Raji (cell line): ENCODE measurements around the gene AHNAK2.

Experiments used
- POLR2A ChIP-seq: IDR thresholded peaks from 2 replicates; pipeline ENCODE4 v1.6.1; 2011; ENCODE audit warnings: low read depth, low read length, control low read depth; ENCODE audit not compliant: insufficient read depth

AHNAK2 gene

DNA sequence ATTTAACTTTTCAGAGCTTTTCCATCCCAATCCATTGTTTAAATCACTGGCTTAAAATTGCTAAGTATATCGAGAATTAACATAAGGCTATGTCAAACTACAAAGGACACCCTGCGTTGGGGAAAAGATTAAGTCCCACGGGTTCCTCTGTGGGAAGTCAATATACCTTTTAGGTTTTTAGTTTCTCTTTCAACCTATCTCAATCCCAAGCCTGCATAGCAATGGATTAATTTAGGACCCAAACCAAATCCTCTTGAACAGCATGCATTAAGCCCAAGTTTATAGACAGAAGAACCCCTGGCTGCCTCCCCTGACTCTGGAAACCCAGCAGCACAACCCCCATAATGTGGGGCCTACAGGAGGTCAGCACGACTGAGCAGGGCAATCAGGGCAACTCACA is 36.5 kb upstream of the AHNAK2 start:
- no peak for TF ChIP-seq POLR2A

DNA sequence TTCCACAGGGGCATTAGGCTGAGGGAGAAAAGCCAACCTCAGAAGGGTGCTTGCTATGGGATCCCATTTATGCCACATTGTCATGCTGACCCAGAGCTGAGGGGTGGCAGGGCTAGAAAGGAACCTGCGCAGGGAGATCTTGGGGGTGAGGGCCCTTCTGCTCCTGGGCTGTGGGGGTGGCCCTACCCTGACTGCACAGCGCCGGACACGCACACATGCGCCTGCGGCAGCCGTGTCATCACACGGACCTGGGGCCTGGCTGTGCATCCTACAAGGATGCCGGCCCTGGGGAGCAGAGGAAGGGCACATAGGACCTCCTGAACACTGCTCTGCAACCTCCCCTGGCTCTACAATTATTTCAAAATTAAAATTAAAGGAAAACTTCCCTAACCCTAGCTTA is 35.9 kb upstream of the AHNAK2 start:
- TF ChIP-seq POLR2A, result no peak

DNA sequence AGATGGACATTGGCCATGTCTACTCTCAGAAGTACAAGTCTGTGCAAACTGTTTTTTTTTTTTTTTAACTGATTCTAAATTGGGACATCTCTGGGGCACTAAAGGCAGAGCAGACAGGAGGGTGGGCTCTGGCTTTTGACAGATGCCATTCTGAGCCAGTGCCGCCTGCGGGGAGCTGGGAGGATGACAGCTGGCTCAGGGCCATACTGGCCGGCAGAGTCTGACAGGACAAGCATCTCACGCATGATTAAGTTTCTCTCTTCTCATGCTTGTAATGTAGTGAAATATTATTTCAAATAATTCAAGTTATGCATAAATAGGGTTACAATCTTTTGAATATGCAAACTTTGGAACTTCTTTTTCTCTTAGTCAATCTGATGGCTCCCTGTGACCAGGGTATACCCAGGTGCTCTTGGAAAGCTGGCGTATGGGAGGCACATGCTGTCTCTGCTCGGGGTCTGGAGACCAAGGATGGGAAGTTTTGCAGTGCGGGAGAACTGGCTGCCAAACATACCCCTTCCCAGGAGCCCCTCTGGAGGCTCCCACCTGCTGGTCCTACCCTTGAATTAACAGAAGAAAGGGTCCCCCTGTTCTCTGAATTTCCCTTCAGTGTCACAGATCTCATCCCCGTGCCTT is 35.1 kb upstream of the AHNAK2 start:
- no peak for TF ChIP-seq POLR2A

DNA sequence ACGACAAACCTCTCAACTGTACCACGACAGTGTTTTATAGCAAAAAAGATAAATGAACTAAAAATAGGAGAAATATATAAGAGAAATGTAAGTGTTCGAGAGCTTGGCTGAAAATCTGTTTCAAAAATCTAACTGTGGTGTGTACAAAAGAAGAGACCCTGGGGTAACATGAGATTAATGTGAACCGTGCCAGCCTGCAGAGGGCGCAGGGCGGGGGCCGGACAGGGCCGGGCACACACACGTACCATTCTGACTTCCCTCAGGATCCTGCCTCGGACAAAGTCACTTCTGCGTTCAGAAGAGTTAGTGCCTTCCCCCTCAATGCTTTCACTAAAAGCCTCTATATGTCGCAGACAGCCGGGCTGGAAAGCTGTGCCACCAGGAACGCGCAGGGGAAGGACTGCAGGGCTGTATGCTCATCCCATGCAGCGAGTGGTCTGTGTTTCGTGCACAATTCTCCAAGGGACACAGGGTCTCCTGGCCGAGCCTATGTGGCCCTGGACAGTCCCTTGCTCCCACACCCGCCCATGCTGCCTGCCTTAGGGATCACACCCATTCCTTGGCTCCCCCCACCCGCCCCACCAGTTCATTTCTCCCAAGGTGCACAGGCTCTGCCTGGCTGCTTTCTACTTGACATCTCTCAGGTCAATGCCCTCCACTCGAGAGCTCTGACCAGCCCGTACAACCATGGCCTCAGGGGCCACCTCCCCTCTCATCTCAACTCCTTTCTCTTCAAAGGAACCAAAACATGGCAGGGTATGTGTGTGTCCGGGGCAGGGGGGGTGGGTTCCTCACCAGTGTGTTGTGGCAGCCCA is 34.2 kb upstream of the AHNAK2 start:
- no peak for TF ChIP-seq POLR2A

DNA sequence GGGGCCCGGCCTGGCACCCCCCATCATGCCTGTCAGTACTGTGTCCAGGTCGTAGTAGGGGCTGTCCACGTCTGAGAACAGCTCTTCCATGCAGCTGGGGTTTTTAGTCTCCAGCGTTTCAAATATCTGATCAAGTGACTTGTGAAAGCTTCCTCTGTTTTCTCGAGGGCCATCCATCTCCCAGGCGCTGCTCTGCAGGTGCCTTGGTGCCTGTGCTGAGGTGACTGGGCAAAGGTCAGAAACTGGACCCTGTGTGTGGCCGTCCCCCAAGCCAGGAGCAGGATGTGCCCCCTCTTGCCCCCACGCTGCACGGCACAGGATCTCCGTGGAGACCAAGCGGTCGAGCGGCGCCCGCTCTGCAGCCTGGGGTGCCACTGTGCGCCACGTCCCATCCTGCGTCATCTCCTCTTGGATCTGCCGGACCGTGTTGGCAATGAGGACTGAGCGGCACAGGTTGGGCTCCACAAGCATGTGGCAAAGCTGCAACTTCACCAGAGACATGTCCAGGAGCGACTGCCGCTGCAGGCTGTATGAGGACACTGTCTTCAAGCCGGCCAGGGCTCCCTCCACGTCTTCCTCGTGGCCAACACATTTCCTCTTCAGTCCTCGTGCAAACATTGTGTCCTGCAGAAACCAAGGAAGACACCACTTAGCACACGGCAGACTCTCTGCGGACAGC is 33.3 kb upstream of the AHNAK2 start:
- no peak for TF ChIP-seq POLR2A

DNA sequence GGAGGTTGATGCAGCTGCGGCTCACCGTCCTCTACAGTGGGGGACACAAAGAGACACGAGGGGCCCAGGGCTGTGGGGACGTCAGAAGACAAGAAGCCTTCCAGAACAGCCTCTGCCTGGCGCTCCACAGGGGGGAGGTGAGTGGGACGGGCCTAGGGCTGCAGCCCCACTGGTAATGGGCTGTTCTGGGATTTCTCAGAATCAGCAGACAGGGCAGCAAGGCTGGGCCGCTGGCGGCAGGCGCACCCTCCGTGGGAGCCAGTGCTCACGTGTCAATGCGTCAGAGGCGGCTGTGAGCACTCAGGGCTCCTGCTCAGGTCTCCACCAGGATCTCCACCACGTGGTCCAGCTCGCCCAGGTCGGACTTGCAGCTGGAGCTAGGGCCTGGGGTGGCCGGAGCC is 32.7 kb upstream of the AHNAK2 start:
- TF ChIP-seq POLR2A, result no peak

DNA sequence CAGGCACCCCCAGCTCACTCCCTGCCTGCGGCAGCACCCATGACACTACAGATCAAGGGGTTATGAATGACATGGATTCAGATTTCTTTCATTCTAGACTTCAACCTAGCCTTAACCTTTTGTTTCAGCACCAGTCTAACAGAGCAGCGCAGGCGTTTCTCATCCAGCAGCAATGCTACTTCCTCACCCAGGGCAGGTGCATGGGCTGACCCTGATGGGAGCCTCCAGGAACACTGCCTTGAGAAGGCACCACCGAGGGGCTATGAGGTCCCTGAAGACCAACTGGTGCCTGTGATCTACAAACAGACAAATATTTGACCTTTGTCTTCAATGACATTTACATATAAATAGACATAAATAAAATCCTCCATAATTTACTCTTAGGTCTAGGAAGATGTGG is 31.9 kb upstream of the AHNAK2 start:
- no peak for TF ChIP-seq POLR2A

DNA sequence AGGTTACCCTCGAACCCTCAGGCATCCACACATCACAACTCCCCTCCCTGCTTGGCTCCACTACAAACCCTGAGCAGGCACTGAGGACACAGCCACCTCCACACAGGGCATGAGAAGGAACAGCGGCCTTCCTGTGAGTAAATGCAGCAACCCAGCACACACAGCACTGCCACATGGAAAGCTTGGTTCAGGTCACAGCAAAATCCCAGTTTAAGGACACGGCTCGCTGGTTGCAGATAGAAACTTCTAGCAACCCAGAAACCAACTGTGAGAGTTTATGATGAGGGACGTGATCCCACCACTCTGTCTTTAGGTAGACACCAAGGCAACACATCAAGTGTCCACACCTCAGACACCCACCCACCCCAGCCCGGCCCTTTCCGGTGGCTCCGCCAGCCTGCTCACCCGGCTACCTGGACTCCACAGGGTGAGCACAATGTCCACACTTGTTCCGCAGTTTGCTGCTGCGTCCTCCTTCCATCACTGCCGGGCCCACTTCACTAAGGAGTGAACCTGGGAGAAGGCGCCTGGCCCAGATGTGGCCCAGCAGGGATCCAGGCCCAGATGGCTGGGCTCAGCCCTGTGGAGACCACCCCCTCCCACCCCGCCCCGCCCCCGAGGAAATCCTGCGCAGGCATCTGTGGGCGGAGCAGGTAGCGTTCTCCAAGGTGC is 29.6 kb upstream of the AHNAK2 start:
- no peak for TF ChIP-seq POLR2A

DNA sequence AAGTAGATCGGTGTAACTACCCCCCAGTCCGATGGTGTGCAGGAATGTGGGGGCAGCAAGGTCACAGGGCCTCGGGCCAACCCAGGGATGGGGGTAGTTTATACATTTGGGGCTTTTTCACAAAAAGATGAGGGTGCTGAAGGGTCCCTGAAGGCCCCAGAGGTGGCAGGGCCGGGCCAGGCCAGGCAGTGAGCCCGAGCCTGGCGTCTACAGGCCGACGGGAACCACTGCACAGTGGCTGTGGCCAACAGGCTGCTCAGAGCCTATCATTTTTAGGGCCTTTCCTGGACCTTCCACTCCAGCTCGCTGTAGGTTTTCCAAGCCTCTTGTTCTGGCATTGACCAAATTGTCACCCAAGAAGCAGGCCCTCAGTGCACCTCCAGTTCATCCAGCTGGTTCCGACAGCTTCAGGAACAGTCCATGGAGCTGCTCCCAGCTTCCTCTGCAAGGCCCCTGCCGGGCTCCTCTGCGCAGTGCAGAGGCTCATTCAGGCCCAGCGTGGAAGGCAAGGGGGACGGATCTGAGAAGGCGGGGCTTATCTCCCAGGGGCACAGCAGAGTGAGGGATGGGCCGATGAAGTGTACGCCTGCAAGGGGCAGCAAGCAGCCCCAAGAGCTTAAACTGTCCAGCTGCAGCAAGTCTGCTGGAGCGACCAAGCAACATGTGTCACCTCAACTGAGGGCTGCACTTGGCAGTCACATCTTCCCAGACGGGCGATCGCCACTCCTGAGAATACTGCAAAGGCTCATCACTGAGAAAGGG is 28.8 kb upstream of the AHNAK2 start:
- no peak for TF ChIP-seq POLR2A

- TF ChIP-seq POLR2A, result no peak
These were observed 28.0 kb upstream of the AHNAK2 start for GRCh38 chr14:105005929-105006830.

DNA sequence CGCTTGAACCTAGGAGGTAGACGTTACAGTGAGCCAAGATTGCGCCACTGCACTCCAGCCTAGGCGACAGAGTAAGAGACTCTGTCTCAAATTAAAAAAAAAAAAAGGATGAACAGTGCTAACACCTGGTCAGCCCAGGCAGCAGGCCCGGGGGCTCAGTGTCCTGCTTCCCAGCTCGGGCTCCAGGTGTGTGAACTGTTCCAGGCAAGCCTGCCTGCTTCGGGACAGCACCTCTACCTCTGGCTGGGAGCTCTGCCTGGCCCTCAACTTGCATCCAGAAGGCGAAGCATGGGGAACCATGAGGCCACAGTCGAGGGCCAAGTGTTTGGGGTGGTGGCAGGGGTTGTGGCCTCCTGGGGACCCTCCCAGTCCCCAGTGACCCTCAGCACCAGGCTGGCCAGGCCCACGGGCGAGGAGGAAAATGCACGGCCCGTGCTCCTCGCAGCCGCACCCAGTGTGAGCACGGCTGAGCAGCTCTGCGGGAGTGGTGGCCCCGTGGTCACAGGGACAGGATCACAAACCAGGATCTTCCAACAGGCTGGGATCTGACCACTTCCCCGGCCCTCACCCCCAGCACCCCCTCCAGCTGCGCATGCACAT is 27.3 kb upstream of the AHNAK2 start:
- no peak for TF ChIP-seq POLR2A

DNA sequence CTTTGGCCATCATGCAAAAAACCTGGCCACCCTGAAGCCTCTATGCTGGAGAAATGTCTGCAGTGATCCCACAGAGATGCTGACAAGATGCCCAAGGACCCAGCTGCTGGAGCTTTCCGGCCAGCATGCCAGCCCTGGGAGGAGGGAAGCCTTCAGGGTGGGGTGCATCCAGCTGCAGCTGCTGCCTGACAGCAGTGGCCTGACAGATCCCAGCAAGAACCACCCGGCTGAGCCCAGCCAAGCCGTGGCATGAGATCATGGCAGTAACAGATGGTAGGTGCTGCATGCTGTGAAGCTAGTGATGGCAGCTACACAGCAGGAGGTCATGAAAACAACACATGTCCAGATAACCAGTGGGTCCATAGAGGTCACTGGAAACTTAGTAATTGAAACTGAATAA is 21.2 kb upstream of the AHNAK2 start:
- TF ChIP-seq POLR2A, result no peak

DNA sequence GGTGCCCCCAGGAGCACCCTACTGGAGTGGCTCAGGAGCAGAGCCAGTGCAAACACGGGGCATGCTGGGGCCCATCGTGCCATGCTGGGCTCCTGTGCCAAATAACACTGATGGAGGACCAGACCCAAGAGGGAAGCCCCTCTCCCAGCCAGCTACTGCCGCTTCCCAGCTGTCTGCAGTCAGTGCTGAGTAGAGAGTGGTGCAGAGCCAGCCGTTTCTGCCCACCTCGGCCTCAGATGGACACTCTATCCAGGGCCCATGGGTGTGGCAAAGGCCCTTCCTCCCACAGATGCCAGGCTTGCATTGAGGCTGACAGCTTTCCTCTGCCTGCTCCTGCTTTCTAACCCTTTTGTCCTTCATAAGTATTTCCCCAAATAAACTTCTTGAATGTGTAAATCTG is 20.6 kb upstream of the AHNAK2 start:
- TF ChIP-seq POLR2A, result no peak
